Measurements from ENCODE around the gene TRAPPC2. TPM values are rescaled to one million over a fixed set of nuclear protein-coding genes. Genes with fewer than 3 reads are reported as not detected.

Gene TRAPPC2
- total and polyA plus RNA-seq, 2 of the 4 experiments (the other 2 are of a cell fraction) = 11.3 to 13.8 TPM

- Histone ChIP-seq H4K91ac (ENCODE audit: insufficient read depth, low read depth, low read length) (no peak overlapping the region), H3K56ac (ENCODE audit: extremely low read depth, insufficient read depth, low read length) (no peak overlapping the region), H3K36me3 (ENCODE audit: control insufficient read depth, insufficient read depth, low read length) (peaks cover 2% of the 10 kb centered on the region), H3K4me3 (ENCODE audit: insufficient read depth, low read depth, low read length) (no peak overlapping the region), H3K27me3 (ENCODE audit: control insufficient read depth, insufficient read depth, low read length) (no peaks in the 10 kb centered on the region), H4K20me1 (ENCODE audit: insufficient read depth, low read length) (no peaks in the 10 kb centered on the region), H2BK20ac (ENCODE audit: low read depth, low read length) (no peak overlapping the region), H3K27ac (ENCODE audit: insufficient read depth, low read length) (no peak overlapping the region), H3K79me1 (ENCODE audit: low read depth in 1 of 2, low read length in 2 of 2) (no peaks in the 10 kb centered on the region), H3K4ac (ENCODE audit: low read depth, low read length) (no peak overlapping the region), H2AK9ac (replicated peaks; ENCODE audit: low read depth, low read length, poor library complexity) (no peak overlapping the region), H2AFZ (replicated peaks; ENCODE audit: low read length, poor library complexity) (no peak overlapping the region), H3K4me1 (ENCODE audit: control insufficient read depth, insufficient read depth, low read length) (peaks cover under 1% of the 10 kb centered on the region), H3K9me1 (ENCODE audit: insufficient read depth, low read length) (no peaks in the 10 kb centered on the region), H3K9me3 (ENCODE audit: control insufficient read depth, insufficient read depth, low read length) (no peaks in the 10 kb centered on the region), H4K5ac (ENCODE audit: low read depth, low read length) (no peak overlapping the region), H3K4me2 (ENCODE audit: low read depth, low read length) (no peak overlapping the region), H2AK5ac (ENCODE audit: low read depth, low read length) (no peak overlapping the region), H3K23ac (ENCODE audit: low read depth, low read length) (no peak overlapping the region), H3K14ac (replicated peaks; ENCODE audit: low read depth, low read length) (no peak overlapping the region), H2BK15ac (ENCODE audit: low read depth, low read length) (no peak overlapping the region), H3K18ac (ENCODE audit: low read depth, low read length) (no peak overlapping the region), H4K8ac (ENCODE audit: low read depth in 2 of 2, low read length in 2 of 2) (no peak overlapping the region), H2BK5ac (ENCODE audit: low read depth, low read length, poor library complexity, severe bottlenecking) (no peak overlapping the region), H3K9ac (ENCODE audit: low read depth, low read length) (no peak overlapping the region), H2BK120ac (ENCODE audit: low read depth, low read length) (no peak overlapping the region)
- dilution Hi-C loops (cut with HindIII; ENCODE audit: low sequenced_read_pairs, unreplicated experiment) (no loop called here), in situ Hi-C loops (cut with MboI; ENCODE audit: low sequenced_read_pairs) (loop anchor here (10.0 to 25.0 kb wide), 2 partner anchors 228 to 780 kb away; no protein-coding TSS in a partner anchor), intact Hi-C loops (cut with micrococcal nuclease) (loop anchor here (10.0 kb wide), 1 partner anchor 928 kb away; no protein-coding TSS in a partner anchor)
- no CpG with 5 or more reads among the region's 13 CpGs for whole genome bisulfite sequencing, 2 experiments (ENCODE audit: extremely low coverage in 2 of 2, insufficient read length in 1 of 2)
- ChIA-PET POLR2A (ENCODE audit: unreplicated experiment) (no interaction called here), CTCF (no interaction called here)
- DNase-seq (no peak), ATAC-seq (ENCODE audit: low read depth) (no peak)
- BruUV-seq (replicated peaks) = no TSS peak
- TF ChIP-seq CTCF (conservative IDR thresholded peaks at IDR 0.05; ENCODE audit: low read depth, low read length) = no peak
- TF ChIP-seq MAZ (IDR thresholded peaks at IDR 0.05; ENCODE audit: borderline replicate concordance, low read depth, low read length) = no peak
- TF ChIP-seq NFE2L2 (IDR thresholded peaks at IDR 0.05; ENCODE audit: low read depth, low read length) = no peak
- no peak for TF ChIP-seq FOS (IDR thresholded peaks at IDR 0.05; ENCODE audit: low read depth, low read length)
- no peak for TF ChIP-seq BHLHE40 (IDR thresholded peaks at IDR 0.05; ENCODE audit: low read depth, low read length)
- no peak for TF ChIP-seq POLR2A (IDR thresholded peaks at IDR 0.05; ENCODE audit: low read depth, low read length)
- no peak for TF ChIP-seq ELK1 (IDR thresholded peaks at IDR 0.05; ENCODE audit: borderline replicate concordance, low read depth, low read length)
- no peak for TF ChIP-seq RFX5 (IDR thresholded peaks at IDR 0.05; ENCODE audit: low read depth, low read length)
- no peak for TF ChIP-seq RCOR1 (IDR thresholded peaks at IDR 0.05; ENCODE audit: insufficient replicate concordance, low read length)
- no peak for TF ChIP-seq RAD21 (IDR thresholded peaks at IDR 0.05; ENCODE audit: low read length)
- TF ChIP-seq CHD1 (IDR thresholded peaks at IDR 0.05; ENCODE audit: low read depth, low read length) = no peak
- TF ChIP-seq MXI1 (IDR thresholded peaks at IDR 0.05; ENCODE audit: borderline replicate concordance, low read depth, low read length) = no peak
- no peak for TF ChIP-seq CEBPB (IDR thresholded peaks at IDR 0.05; ENCODE audit: low read depth, low read length)
- TF ChIP-seq SMC3 (IDR thresholded peaks at IDR 0.05; ENCODE audit: low read depth, low read length) = no peak
- no peak for TF ChIP-seq USF2 (IDR thresholded peaks at IDR 0.05; ENCODE audit: low read depth, low read length)
- no peak for TF ChIP-seq MAFK (IDR thresholded peaks at IDR 0.05; ENCODE audit: low read depth, low read length)
Observed at GRCh38 chrX:13742397-13743176, 8.2 kb upstream of the TRAPPC2 start.
